Caco-2 (cell line): ENCODE measurements around the gene MUC6. TPM values are rescaled to one million over a fixed set of nuclear protein-coding genes. Genes with fewer than 3 reads are reported as not detected.

Source experiments
- BruUV-seq: library from RNA; stranded (reverse); fragments of 400-500 nt; replicated peaks from 2 replicates; lab custom pipeline; 2021; lab: Mats Ljungman, UMichigan
- CTCF ChIA-PET: fragments of 300-600 bp; sonication (Branson Sonifier 250); formaldehyde crosslinking; loops from one replicate; lab custom pipeline; 2022; ENCODE audit warnings: antibody characterized with exemption; lab: Charles Lee
- POLR2A ChIA-PET: fragments of 300-600 bp; sonication (Branson Sonifier 250); formaldehyde crosslinking; loops from one replicate; lab custom pipeline; 2022; ENCODE audit warnings: antibody characterized with exemption; lab: Charles Lee
- DNase-seq, 2 experiments: peaks; one replicate each; pipeline versions ENCODE4 v3.0.0 to v3.0.0-alpha.2; 2020 to 2022
- H3K27me3 ChIP-seq: replicated peaks from 2 replicates; pipeline ENCODE4 v1.6.0; 2011; ENCODE audit warnings: low read length; ENCODE audit not compliant: control insufficient read depth, insufficient read depth
- H3K36me3 ChIP-seq: 2 replicates; pipeline ENCODE4 v1.5.1; 2011; ENCODE audit warnings: low read length; ENCODE audit not compliant: control insufficient read depth, insufficient read depth
- H3K4me1 ChIP-seq: fragments of 250-450 bp; sonication (Bioruptor Pico); 2 replicates; pipeline ENCODE4 v1.5.1; 2020; ENCODE audit warnings: mild to moderate bottlenecking
- H3K4me3 ChIP-seq: 2 replicates; pipeline ENCODE4 v1.5.1; 2011; ENCODE audit warnings: low read depth, mild to moderate bottlenecking, control low read depth, low read length
- H3K9me3 ChIP-seq: fragments of 250-450 bp; sonication (Bioruptor Pico); 2 replicates; pipeline ENCODE4 v1.5.1; 2020; ENCODE audit warnings: mild to moderate bottlenecking, moderate library complexity
- H3K27ac Mint-ChIP-seq: one replicate; pipeline ENCODE4 v1.8.0; 2022; ENCODE audit warnings: mixed read lengths; ENCODE audit not compliant: unreplicated experiment
- H3K27me3 Mint-ChIP-seq: one replicate; pipeline ENCODE4 v1.8.0; 2022; ENCODE audit warnings: mixed read lengths; ENCODE audit not compliant: insufficient read depth, unreplicated experiment
- H3K36me3 Mint-ChIP-seq: one replicate; pipeline ENCODE4 v1.8.0; 2022; ENCODE audit warnings: mild to moderate bottlenecking, mixed read lengths; ENCODE audit not compliant: insufficient read depth, unreplicated experiment
- H3K4me1 Mint-ChIP-seq: one replicate; pipeline ENCODE4 v1.8.0; 2022; ENCODE audit warnings: low read depth, mixed read lengths; ENCODE audit not compliant: unreplicated experiment
- H3K4me3 Mint-ChIP-seq: one replicate; pipeline ENCODE4 v1.8.0; 2022; ENCODE audit warnings: mild to moderate bottlenecking, moderate library complexity, mixed read lengths; ENCODE audit not compliant: unreplicated experiment
- H3K9me3 Mint-ChIP-seq: one replicate; pipeline ENCODE4 v1.8.0; 2022; ENCODE audit warnings: mixed read lengths; ENCODE audit not compliant: unreplicated experiment
- CTCF ChIP-seq, 2 experiments: fragments of 200-600 bp in 1 of 2; IDR thresholded peaks; 1 replicate in 1 of 2; 2 replicates in 1 of 2; pipeline versions ENCODE4 v1.5.1 to v1.8.0; 2011 to 2022; ENCODE audit warnings: antibody characterized with exemption in 1 of 2, control low read depth in 1 of 2, inconsistent platforms in 1 of 2, low read depth in 1 of 2, low read length in 1 of 2, mild to moderate bottlenecking in 1 of 2, moderate library complexity in 1 of 2; ENCODE audit not compliant: insufficient read depth in 1 of 2, severe bottlenecking in 1 of 2, unreplicated experiment in 1 of 2
- intact Hi-C: fragments of 100-400 bp; cut with micrococcal nuclease; formaldehyde crosslinking; loops from one replicate; pipeline ENCODE4 v1.10.0; 2022; ENCODE audit not compliant: unreplicated experiment
- total RNA-seq: library from RNA; stranded (reverse); gene quantifications from 2 replicates; pipeline ENCODE4 v1.2.3, GENCODE V29; 2022

MUC6 gene
- total RNA-seq, 1 experiment from 2014 or later: not detected

- H3K36me3 ChIP-seq: no peaks in the 10 kb centered on the region; the same call in 1 of the 2 replicates
- ChIA-PET POLR2A (no interaction called here), CTCF (no interaction called here)
- intact Hi-C loops: no loop called here
- no peak for DNase-seq
- TF ChIP-seq CTCF (IDR thresholded peaks at IDR 0.05; ENCODE audit: insufficient read depth in 1 of 2, low read depth in 1 of 2, low read length in 1 of 2, severe bottlenecking in 1 of 2, unreplicated experiment in 1 of 2): no peak
- Mint-ChIP-seq H3K27me3 (no peaks in the 10 kb centered on the region), H3K36me3 (peaks cover 76% of the 10 kb centered on the region), H3K4me3 (no peak overlapping the region), H3K9me3 (no peaks in the 10 kb centered on the region), H3K27ac (no peak overlapping the region), H3K4me1 (no peaks in the 10 kb centered on the region)
- H3K27me3 ChIP-seq: no peaks in the 10 kb centered on the region
- no peaks in the 10 kb centered on the region for H3K4me1 ChIP-seq
- H3K4me3 ChIP-seq: no peak overlapping the region
- no TSS peak for BruUV-seq
- H3K9me3 ChIP-seq: no peaks in the 10 kb centered on the region
Observed at GRCh38 chr11:1009371-1009770, 27.1 kb downstream of the MUC6 start.

- no peak overlapping the region for H3K27ac Mint-ChIP-seq
- no peak overlapping the region for H3K4me3 Mint-ChIP-seq
- ChIA-PET CTCF (no interaction called here), POLR2A (no interaction called here)
- no peaks in the 10 kb centered on the region for H3K27me3 Mint-ChIP-seq
- no peaks in the 10 kb centered on the region for H3K27me3 ChIP-seq
- no peak for TF ChIP-seq CTCF (IDR thresholded peaks at IDR 0.05; ENCODE audit: insufficient read depth in 1 of 2, low read depth in 1 of 2, low read length in 1 of 2, severe bottlenecking in 1 of 2, unreplicated experiment in 1 of 2)
- no peaks in the 10 kb centered on the region for H3K9me3 Mint-ChIP-seq
- no peak overlapping the region for H3K4me3 ChIP-seq
- intact Hi-C loops: no loop called here
- peaks cover 82% of the 10 kb centered on the region for H3K36me3 Mint-ChIP-seq
- H3K4me1 ChIP-seq: no peaks in the 10 kb centered on the region
- H3K36me3 ChIP-seq: no peaks in the 10 kb centered on the region; the same call in 1 of the 2 replicates
- no peak for DNase-seq
- H3K4me1 Mint-ChIP-seq: no peaks in the 10 kb centered on the region
- H3K9me3 ChIP-seq: no peaks in the 10 kb centered on the region
- BruUV-seq: no TSS peak
Observed at GRCh38 chr11:1008803-1009145, 27.7 kb downstream of the MUC6 start.

GRCh38 chr11:1008001-1008802 lies 28.3 kb downstream of the MUC6 start:
- H3K36me3 Mint-ChIP-seq: peaks cover 86% of the 10 kb centered on the region
- H3K4me1 Mint-ChIP-seq: no peaks in the 10 kb centered on the region
- CTCF ChIA-PET: no interaction called here
- DNase-seq: no peak
- H3K27me3 Mint-ChIP-seq: no peaks in the 10 kb centered on the region
- POLR2A ChIA-PET: no interaction called here
- intact Hi-C loops: no loop called here
- H3K9me3 Mint-ChIP-seq: no peaks in the 10 kb centered on the region
- no peak overlapping the region for H3K4me3 Mint-ChIP-seq
- Histone ChIP-seq H3K27me3 (no peaks in the 10 kb centered on the region), H3K9me3 (no peaks in the 10 kb centered on the region), H3K4me1 (no peaks in the 10 kb centered on the region), H3K36me3 (no peaks in the 10 kb centered on the region; the same call in 1 of the 2 replicates), H3K4me3 (no peak overlapping the region)
- H3K27ac Mint-ChIP-seq: no peak overlapping the region
- no peak for TF ChIP-seq CTCF (IDR thresholded peaks at IDR 0.05; ENCODE audit: insufficient read depth in 1 of 2, low read depth in 1 of 2, low read length in 1 of 2, severe bottlenecking in 1 of 2, unreplicated experiment in 1 of 2)
- no TSS peak for BruUV-seq
